CD14-positive monocyte (primary cell): ENCODE results near the gene CLEC19A. TPM values are rescaled to one million over a fixed set of nuclear protein-coding genes. Genes with fewer than 3 reads are reported as not detected.

Experiments used
- DNase-seq, 3 donors: peaks; one replicate each; pipeline ENCODE4 v3.0.0-alpha.2; 2011 to 2022
- H2AFZ ChIP-seq: 2 replicates; pipeline ENCODE4 v1.6.0; 2012; ENCODE audit warnings: mild to moderate bottlenecking, low read depth, low read length, inconsistent platforms; ENCODE audit not compliant: insufficient read depth, poor library complexity, severe bottlenecking
- H3K27ac ChIP-seq, 2 donors: 1 replicate in 1 of 2; 2 replicates in 1 of 2; pipeline ENCODE4 v1.5.1; 2012 to 2013; ENCODE audit warnings: low read length in 2 of 2, control low read depth in 1 of 2, inconsistent platforms in 1 of 2, low read depth in 1 of 2, mild to moderate bottlenecking in 1 of 2
- H3K27me3 ChIP-seq, 2 donors: one replicate each; pipeline versions ENCODE4 v1.6.0 to v1.6.1; 2011 to 2013; ENCODE audit warnings: low read length in 2 of 2; ENCODE audit not compliant: control insufficient read depth in 2 of 2, insufficient read depth in 2 of 2
- H3K36me3 ChIP-seq, 2 donors: replicated peaks in 1 of 2; 1 replicate in 1 of 2; 2 replicates in 1 of 2; pipeline versions ENCODE4 v1.5.1 to v1.6.1; 2012 to 2013; ENCODE audit warnings: low read length in 2 of 2, control low read depth in 1 of 2, inconsistent platforms in 1 of 2, mild to moderate bottlenecking in 1 of 2; ENCODE audit not compliant: insufficient read depth in 2 of 2, control insufficient read depth in 1 of 2
- H3K4me1 ChIP-seq, 2 donors: 1 replicate in 1 of 2; 2 replicates in 1 of 2; pipeline versions ENCODE4 v1.5.1 to v1.6.1; 2012 to 2013; ENCODE audit warnings: low read length in 2 of 2, control low read depth in 1 of 2, inconsistent platforms in 1 of 2, mild to moderate bottlenecking in 1 of 2, moderate library complexity in 1 of 2; ENCODE audit not compliant: insufficient read depth in 2 of 2, control insufficient read depth in 1 of 2
- H3K4me2 ChIP-seq: replicated peaks from 2 replicates; pipeline ENCODE3; 2012; ENCODE audit warnings: low read length, moderate library complexity, mild to moderate bottlenecking; ENCODE audit not compliant: poor library complexity, severe bottlenecking; ENCODE audit errors: extremely low read depth
- H3K4me3 ChIP-seq, 3 experiments: fragments of 200-600 bp in 1 of 3; sonication (generic) in 1 of 3; replicated peaks in 1 of 3; 1 replicate in 2 of 3; 2 replicates in 1 of 3; pipeline ENCODE4 v1.5.1; 2011 to 2013; ENCODE audit warnings: low read length in 3 of 3, mild to moderate bottlenecking in 3 of 3, control low read depth in 2 of 3, low read depth in 2 of 3, inconsistent platforms in 1 of 3, moderate library complexity in 1 of 3
- H3K79me2 ChIP-seq: 2 replicates; pipeline ENCODE4 v1.6.0; 2012; ENCODE audit warnings: mild to moderate bottlenecking, control low read depth, inconsistent platforms, low read length, moderate library complexity; ENCODE audit not compliant: insufficient read depth
- H3K9ac ChIP-seq: 2 replicates; pipeline ENCODE4 v1.6.0; 2017; ENCODE audit warnings: low read length, mild to moderate bottlenecking; ENCODE audit not compliant: insufficient read depth, poor library complexity, severe bottlenecking
- H3K9me3 ChIP-seq, 2 donors: replicated peaks in 1 of 2; 1 replicate in 1 of 2; 2 replicates in 1 of 2; pipeline versions ENCODE4 v1.5.1 to v1.6.1; 2012 to 2013; ENCODE audit warnings: low read length in 2 of 2, control low read depth in 1 of 2; ENCODE audit not compliant: control insufficient read depth in 1 of 2, insufficient read depth in 1 of 2
- H4K20me1 ChIP-seq: 2 replicates; pipeline ENCODE4 v1.6.0; 2012; ENCODE audit warnings: mild to moderate bottlenecking, low read length, control low read depth, moderate library complexity; ENCODE audit not compliant: insufficient read depth
- H3K27ac Mint-ChIP-seq, 7 donors: one replicate each; pipeline ENCODE4 v1.8.0; 2020; ENCODE audit warnings: mild to moderate bottlenecking in 7 of 7, mixed read lengths in 7 of 7, moderate library complexity in 6 of 7, inconsistent platforms in 2 of 7
- H3K27me3 Mint-ChIP-seq, 3 donors: one replicate each; pipeline ENCODE4 v1.8.0; 2021 to 2022; ENCODE audit warnings: low read depth in 3 of 3, mild to moderate bottlenecking in 3 of 3, mixed read lengths in 3 of 3, moderate library complexity in 3 of 3, inconsistent platforms in 1 of 3
- H3K36me3 Mint-ChIP-seq, 2 donors: one replicate each; pipeline ENCODE4 v1.8.0; 2020; ENCODE audit warnings: mixed read lengths in 2 of 2, inconsistent platforms in 1 of 2, mild to moderate bottlenecking in 1 of 2
- H3K4me1 Mint-ChIP-seq: one replicate; pipeline ENCODE4 v1.8.0; 2020; ENCODE audit warnings: mild to moderate bottlenecking, mixed read lengths
- H3K4me3 Mint-ChIP-seq, 2 donors: one replicate each; pipeline ENCODE4 v1.8.0; 2020; ENCODE audit warnings: mild to moderate bottlenecking in 2 of 2, mixed read lengths in 2 of 2, moderate library complexity in 1 of 2
- H3K9me3 Mint-ChIP-seq, 7 donors: one replicate each; pipeline ENCODE4 v1.8.0; 2020 to 2022; ENCODE audit warnings: mixed read lengths in 7 of 7, mild to moderate bottlenecking in 6 of 7, moderate library complexity in 6 of 7, inconsistent platforms in 2 of 7
- whole genome bisulfite sequencing: methylation state at CpG from one replicate; pipeline ENCODE4 v1.1.5; 2013; ENCODE audit warnings: missing lambda C conversion rate; ENCODE audit not compliant: insufficient coverage; 5-methylcytosine and 5-hydroxymethylcytosine counted together
- intact Hi-C, 2 donors: fragments of 100-400 bp; cut with micrococcal nuclease; formaldehyde crosslinking; loops; one replicate each; pipeline versions ENCODE4 v1.15.0 to v1.15.1; 2023
- polyA plus RNA-seq, 3 donors: library from polyadenylated mRNA; depleted of rRNA in 1 of 3; unstranded in 2 of 3; stranded (reverse) in 1 of 3; fragments of 300-500 nt in 2 of 3; fragments of >200 nt in 1 of 3; fragmentation: Illumina TruSeq in 2 of 3; gene quantifications; 1 replicate in 2 of 3; 2 replicates in 1 of 3; pipeline ENCODE4 v1.2.3, GENCODE V29; 2012 to 2021
- TF ChIP-seq, protein P1 (sequence below): fragments of 200-600 bp; IDR thresholded peaks from one replicate; pipeline ENCODE4 v1.8.0; 2022; ENCODE audit warnings: antibody characterized with exemption, mild to moderate bottlenecking

Gene CLEC19A
- polyA plus RNA-seq, 3 donors = not detected

DNA sequence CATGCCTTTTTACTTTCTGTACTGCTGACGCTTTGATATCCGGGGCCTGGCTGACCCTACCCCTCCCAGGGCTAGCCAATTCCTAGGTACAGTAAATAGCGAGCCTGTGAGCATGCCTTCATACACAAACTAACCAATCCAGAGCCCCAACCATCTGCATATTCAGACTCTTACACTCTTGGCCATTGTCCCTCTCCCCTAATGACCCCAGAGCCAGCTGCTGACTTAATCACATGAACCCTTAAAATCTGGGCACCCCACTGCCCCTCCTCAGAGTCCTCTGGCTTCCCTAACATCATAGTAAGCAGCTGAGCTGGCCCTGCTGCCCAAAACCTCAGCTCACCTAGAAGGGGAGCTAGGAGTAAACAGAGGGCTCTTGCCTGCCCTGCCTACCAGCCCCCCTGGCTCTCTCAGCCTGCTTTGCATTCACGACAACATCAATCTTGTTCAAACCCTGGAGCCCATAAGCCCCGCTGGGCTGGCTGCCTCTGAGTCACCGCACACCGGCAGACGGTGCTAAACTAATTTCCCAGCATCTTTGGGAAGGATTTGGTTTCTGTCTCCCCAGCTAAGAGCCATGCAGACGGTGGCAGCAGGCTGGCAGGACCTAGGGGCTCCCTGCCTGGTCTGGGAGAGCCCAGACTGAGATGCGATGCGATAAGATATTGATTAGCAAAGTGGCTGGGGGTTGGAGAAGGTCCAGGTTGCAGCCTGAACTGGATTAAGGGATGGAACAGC is 63.2 kb downstream of the CLEC19A start:
- H3K4me2 ChIP-seq = no peak overlapping the region
- WGBS = 27% methylated on average over 9 of the region's 11 CpGs
- H3K9me3 ChIP-seq = no peaks in the 10 kb centered on the region
- no peak overlapping the region for H3K27ac ChIP-seq
- peaks cover 0 to 2% (median 0%) of the 10 kb centered on the region in 7 donors for H3K9me3 Mint-ChIP-seq
- no peak for DNase-seq
- H3K36me3 Mint-ChIP-seq = no peaks in the 10 kb centered on the region
- no peaks in the 10 kb centered on the region for H4K20me1 ChIP-seq
- H3K79me2 ChIP-seq = no peaks in the 10 kb centered on the region
- H3K4me1 Mint-ChIP-seq = no peaks in the 10 kb centered on the region
- H3K27me3 ChIP-seq = peaks cover 0 to 21% of the 10 kb centered on the region in 2 donors
- intact Hi-C loops = no loop called here
- no peak overlapping the region for H2AFZ ChIP-seq
- peak overlapping the region in 1 of 2 donors; percentile 17 for H3K4me3 Mint-ChIP-seq
- H3K4me1 ChIP-seq = no peaks in the 10 kb centered on the region
- H3K36me3 ChIP-seq = no peaks in the 10 kb centered on the region
- no peak overlapping the region for H3K9ac ChIP-seq
- H3K27ac Mint-ChIP-seq = no peak overlapping the region
- no peak overlapping the region for H3K4me3 ChIP-seq
- H3K27me3 Mint-ChIP-seq = peaks cover 16 to 23% (median 19%) of the 10 kb centered on the region in 3 donors
- TF ChIP-seq, protein P1, sequence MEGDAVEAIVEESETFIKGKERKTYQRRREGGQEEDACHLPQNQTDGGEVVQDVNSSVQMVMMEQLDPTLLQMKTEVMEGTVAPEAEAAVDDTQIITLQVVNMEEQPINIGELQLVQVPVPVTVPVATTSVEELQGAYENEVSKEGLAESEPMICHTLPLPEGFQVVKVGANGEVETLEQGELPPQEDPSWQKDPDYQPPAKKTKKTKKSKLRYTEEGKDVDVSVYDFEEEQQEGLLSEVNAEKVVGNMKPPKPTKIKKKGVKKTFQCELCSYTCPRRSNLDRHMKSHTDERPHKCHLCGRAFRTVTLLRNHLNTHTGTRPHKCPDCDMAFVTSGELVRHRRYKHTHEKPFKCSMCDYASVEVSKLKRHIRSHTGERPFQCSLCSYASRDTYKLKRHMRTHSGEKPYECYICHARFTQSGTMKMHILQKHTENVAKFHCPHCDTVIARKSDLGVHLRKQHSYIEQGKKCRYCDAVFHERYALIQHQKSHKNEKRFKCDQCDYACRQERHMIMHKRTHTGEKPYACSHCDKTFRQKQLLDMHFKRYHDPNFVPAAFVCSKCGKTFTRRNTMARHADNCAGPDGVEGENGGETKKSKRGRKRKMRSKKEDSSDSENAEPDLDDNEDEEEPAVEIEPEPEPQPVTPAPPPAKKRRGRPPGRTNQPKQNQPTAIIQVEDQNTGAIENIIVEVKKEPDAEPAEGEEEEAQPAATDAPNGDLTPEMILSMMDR = no peak

DNA sequence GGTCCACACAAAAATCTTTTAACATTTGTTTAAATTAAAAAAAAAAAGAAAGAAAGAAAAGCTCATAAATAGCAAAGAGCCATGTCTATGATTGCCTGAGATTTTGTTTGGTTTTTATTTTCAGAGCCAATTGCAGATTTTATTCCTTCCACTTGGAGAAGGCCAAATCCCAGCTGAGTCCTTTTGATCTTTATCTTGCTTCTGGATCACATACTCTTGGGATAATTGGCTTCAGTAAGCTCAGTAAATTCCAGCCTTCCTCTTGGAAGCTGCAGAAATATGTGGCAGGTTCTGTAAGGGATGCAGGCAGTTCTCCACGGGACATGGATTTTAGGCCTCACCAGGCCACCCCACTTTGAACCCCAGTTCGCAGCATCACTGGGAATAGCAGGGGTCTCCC is 68.8 kb downstream of the CLEC19A start:
- TF ChIP-seq, protein P1 = no peak
- no peak overlapping the region for H3K27ac ChIP-seq
- intact Hi-C loops = no loop called here
- Mint-ChIP-seq H3K27ac (no peak overlapping the region), H3K36me3 (no peaks in the 10 kb centered on the region), H3K4me3 (no peak overlapping the region), H3K9me3 (peaks cover 0 to 4% (median 0%) of the 10 kb centered on the region in 7 donors), H3K27me3 (peaks cover 10 to 14% (median 12%) of the 10 kb centered on the region in 3 donors), H3K4me1 (no peaks in the 10 kb centered on the region)
- peaks cover 0 to 10% of the 10 kb centered on the region in 2 donors for H3K27me3 ChIP-seq
- no CpG with 5 or more reads among the region's 2 CpGs for WGBS
- H3K9ac ChIP-seq = no peak overlapping the region
- no peaks in the 10 kb centered on the region for H3K4me1 ChIP-seq
- H3K4me2 ChIP-seq = no peak overlapping the region
- H3K36me3 ChIP-seq = no peaks in the 10 kb centered on the region
- H3K4me3 ChIP-seq = no peak overlapping the region
- no peak for DNase-seq
- no peaks in the 10 kb centered on the region for H4K20me1 ChIP-seq
- no peaks in the 10 kb centered on the region for H3K79me2 ChIP-seq
- no peaks in the 10 kb centered on the region for H3K9me3 ChIP-seq
- H2AFZ ChIP-seq = no peak overlapping the region
